HG03558 (cell line): ENCODE measurements around the gene MMP28.

Source experiments
- ATAC-seq: cut with Tn5 transposase; IDR thresholded peaks from one replicate; pipeline ENCODE4 v1.9.1; 2021; ENCODE audit warnings: moderate number of reproducible peaks; ENCODE audit not compliant: unreplicated experiment; ENCODE audit errors: extremely low read depth

Gene MMP28

DNA sequence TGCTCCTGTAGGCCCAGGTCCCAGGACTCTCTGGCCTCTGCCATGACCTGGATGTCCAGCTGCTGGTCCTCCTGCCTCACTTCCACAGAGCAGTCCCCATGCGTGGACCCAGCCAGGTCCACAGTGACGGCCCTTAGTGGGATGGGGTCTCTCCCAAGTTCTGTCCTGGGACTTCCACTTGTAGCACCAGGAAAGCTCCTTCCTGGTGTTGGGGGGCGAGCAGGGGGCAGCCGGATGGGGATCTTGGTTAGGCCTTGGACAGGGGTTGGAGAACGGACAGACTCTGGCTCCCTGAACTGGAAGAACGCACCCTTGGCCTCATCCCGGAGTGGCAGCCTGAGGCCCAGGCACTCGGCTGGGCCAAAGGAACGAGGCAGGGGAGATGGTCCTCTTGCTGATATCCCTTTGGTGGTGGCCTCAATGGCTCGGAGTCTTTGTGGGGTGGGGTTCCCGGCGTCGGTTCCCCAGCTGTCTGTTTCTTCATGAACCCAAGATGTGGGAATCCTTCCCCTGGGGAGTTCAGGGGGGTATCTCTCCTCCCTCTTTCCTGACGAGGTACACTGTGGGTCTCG lies 49.6 kb downstream of the MMP28 start:
- no peak for ATAC-seq

DNA sequence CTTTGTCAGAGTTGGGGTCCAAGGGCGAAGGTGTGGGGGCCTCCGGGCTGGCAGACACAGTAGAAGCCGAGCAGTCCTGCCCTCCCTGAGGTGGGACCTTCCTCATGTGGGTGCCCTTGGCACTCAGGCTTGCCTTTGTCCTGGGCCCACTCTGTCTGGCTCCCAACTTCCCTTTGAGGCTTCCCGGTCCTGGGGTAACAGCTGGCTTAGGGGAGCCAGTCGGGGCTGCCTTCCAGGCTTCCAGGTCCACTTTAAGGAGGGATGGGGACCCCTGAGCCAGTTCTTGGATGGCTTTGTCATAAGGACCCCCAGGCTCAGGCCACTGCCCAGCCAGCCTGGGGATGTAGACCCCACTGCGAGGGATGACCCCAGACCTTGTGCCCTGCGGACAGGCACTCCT lies 50.2 kb downstream of the MMP28 start:
- ATAC-seq: no peak

DNA sequence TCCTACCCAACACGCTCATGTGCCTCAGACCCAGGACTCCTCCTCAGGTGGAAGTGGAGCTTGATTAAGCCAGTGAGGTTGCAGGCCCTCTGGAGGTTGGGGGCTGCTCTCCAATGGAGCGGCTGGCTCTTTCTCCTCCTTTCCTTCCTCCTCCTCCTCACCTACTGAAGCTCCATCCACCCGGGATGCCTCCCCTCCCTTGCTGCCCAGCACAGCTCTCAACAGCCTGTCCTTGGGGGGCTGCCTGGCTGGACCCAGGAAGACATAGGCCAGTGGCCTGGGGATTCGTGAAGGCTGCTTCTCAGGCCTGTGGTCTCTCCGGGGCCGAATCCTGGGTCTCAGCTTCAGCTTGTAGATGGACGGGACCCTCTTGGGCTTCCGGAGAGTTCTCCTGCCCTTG lies 50.6 kb downstream of the MMP28 start:
- ATAC-seq: no peak

DNA sequence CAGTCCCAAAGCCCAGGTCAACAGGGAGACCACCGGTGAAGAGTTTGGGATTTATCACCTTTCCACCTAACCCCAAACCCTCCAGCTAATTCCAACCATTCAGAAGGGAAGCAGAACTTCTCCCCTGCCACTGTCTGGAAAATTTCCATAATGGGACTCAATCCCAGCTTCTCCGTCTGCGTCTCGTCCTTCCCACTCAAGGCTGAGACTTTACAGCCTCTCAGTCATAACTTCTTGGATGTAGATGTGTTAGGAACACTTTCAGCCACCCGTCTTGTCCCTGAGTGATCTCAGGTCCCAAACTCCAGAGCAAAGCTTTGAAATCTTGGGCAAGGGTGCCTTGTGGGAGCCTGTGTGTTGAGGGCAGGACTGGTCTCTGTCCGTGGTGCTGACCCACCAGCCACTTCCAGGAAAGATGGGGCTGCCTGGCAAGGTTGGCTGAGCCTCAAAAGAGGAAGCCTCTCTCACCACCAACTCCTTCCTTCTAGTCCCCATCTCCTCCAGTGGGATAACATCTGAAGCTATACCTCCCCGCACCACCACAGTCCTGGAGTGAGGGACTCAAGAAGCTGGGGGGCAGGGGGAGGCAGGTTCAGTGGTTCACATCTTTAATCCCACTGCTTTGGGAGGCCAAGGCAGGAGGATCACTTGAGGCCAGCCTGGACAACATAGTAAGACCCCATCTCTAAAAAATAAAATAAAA lies 51.7 kb downstream of the MMP28 start:
- no peak for ATAC-seq

DNA sequence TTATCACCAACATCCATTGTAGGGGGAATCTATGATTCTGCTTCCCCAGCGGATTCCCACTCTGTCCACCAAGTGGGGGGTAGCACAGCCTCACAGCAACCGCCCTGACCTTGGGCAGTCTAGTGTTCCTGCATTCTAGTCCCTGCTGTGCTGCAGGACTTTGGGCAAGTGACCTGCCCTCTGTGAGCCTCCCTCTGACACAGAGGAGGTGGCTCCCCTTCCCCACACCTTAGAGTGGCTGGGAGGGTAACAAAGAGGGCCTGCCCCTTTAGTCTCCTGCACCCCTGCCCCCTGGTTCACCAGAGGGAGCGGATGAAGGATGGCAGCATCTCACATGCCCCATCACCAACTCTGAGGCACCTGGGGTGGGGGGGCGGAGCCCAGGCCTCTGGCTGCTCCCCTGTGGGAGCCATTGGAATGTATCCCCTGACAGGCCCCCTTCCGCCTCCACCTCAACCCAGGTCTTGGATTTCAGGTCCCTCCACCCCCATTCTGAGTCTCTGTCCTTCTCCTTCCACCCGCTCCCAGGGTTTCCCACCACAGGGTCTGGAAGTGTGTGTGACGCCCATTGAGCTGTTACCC lies 52.5 kb downstream of the MMP28 start:
- ATAC-seq: no peak

DNA sequence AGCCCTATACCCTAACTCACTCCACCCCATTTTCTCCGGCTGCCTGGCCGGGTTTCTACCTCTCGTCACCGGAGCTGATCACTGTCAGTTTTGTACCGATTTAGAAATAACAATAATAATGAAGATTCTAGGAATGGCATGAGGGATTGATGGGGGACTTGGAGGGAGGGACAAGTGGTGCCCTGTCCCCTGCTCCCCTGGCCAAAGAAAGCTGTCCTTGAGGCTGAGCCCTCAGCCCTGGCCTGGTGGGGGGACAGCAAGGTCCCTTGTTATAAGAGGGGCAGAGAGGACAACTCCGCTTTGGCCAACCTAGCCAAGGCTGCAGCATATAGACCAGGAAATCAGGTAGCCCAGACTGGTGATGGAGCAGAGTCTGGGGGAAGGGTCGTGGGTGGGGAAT lies 52.9 kb downstream of the MMP28 start:
- no peak for ATAC-seq

DNA sequence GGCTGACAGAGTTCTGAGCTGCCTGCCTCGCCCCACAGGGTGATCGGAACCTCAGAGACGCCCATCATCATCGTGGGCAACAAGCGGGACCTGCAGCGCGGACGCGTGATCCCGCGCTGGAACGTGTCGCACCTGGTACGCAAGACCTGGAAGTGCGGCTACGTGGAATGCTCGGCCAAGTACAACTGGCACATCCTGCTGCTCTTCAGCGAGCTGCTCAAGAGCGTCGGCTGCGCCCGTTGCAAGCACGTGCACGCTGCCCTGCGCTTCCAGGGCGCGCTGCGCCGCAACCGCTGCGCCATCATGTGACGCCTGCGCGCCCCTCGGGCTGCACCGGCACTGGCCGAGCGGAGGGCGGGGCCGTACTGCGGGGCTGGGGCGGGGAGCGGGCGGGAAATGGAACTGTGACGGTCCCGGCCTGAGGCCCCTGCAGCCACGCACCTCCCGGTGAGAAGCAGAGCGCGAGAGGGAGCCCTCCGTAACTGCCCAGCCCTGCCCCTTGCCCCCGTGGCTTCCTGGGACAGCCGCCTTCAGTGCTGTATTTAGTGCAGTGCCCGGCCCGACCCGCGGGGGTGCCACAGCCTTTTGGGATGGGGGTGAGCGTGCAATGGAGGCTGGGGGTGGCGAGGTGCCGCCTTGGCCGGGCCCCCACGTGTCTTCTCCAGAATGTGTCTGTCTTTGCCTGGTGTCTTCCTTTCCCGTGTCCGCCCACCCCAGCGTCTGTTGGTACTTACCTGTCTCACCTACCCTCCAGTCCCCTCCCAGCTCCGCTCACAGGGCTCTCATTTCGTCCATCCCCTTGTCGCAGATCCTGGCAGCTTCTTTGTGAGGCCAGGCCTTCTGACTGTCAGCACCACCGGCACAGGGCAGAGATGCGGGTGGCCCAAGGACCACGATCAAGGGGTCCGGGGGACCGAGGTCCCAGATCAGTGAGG lies 54.2 kb downstream of the MMP28 start:
- ATAC-seq: no peak

DNA sequence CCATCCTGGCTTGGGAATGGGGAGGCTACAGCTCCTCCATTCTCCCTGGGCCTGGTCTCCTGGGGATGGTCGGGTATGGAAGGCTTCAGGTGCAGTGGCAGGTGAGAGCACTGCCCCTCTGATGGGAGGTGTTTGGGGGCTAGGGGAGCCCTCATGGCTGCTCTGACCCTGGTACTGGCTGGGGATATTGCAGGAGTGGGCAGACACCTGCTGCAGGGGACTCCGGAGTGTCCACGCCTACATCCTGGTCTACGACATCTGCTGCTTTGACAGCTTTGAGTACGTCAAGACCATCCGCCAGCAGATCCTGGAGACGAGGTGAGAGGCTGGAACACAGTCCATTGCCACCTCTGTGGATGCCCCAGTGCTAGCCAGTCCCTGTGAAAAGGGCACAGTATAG lies 55.2 kb downstream of the MMP28 start:
- ATAC-seq: no peak

DNA sequence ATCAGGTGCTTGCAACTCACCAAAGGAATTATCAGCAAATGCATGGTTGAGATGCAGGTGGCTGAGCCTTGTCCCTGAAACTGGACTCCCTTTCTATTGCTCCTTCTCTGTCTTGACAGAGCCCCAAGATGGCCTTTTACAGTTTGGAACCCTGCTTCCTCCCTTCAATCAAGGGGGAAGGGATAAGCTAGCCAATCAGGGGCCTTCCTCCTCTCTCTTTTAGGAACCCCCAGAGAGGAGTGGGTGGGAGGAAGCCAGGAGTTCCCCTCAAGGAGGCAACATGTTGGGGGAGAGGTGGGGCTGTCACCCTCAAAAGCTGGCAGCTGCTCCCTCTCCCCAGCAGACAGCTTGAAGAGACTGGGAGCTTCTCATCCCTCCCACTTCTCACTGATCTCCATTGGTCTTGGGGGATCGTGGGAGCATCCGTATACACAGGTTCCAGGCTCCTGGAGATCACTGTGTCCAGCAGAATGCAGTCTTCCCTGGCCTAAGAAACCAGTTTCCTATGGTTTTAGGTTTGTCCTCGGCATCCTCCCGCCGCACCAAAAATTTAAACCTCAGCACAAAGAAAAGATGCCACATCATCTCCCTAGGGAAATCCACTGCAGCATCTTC lies 56.8 kb downstream of the MMP28 start:
- ATAC-seq: no peak

DNA sequence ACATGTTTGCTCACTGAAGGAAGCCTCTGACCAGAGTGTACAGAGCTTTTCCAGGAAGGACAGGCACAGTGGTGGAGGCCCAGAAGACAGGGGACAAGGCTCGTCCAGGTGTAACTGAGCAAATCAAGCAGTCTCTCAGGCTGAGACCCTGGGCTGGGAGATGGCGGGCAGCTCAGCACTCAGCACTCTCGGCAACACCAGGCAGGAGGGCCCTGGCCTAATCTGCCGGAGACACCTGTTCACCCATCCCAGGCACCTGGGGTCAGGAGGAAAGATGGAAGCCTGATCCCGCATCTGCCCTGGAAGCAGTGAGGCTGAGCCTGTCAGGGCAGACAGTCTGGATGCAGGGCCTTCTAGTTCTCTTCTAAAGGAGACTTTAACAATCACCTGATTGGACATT lies 59.2 kb downstream of the MMP28 start:
- ATAC-seq: no peak

DNA sequence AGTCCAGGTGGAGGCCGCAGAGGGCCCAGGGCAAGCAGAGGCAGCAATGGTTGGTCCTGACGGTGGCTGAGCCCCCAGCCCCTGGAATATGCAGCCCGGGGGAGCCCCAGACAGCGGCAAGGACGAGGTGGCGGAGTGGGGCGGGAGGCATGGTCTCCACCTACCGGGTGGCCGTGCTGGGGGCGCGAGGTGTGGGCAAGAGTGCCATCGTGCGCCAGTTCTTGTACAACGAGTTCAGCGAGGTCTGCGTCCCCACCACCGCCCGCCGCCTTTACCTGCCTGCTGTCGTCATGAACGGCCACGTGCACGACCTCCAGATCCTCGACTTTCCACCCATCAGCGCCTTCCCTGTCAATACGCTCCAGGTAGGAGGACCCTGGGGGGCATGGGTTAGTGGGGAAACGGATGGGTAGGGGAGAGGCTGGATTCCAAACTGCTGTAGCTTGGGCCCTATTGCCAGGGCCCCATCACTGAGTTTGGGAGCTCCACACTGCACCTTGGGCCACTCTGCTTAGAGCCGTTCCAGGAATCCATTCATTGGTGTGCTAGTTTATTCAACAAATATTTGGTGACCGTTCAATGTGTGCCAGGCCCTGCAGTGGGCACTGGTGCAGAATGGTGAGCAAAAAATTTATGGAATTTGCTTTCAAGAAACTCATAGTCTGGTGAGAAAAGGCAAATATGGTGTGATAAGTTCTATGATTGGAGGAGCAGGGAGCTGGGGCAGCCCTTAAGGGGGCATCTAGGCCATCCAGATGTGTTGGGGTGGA lies 60.2 kb downstream of the MMP28 start:
- ATAC-seq: no peak

DNA sequence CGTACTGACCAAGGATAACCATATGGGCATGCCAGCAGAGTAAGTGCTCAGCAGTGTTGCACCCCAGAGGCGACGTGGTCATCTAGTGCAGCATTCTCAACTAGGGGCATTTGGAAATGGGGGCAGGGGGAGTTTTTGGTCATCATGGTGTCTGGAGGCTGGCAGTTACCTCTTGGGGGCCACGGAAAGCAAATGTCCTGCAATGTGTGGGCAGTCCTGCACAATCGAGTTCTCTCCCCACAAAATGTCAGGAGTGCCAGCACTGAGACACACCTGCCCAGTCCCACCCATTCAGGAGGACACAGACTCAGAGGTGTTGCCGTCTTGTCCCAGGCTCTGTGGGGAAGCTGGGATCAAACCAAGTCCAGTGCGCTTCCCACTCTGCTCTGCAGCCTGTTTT lies 61.0 kb downstream of the MMP28 start:
- no peak for ATAC-seq

DNA sequence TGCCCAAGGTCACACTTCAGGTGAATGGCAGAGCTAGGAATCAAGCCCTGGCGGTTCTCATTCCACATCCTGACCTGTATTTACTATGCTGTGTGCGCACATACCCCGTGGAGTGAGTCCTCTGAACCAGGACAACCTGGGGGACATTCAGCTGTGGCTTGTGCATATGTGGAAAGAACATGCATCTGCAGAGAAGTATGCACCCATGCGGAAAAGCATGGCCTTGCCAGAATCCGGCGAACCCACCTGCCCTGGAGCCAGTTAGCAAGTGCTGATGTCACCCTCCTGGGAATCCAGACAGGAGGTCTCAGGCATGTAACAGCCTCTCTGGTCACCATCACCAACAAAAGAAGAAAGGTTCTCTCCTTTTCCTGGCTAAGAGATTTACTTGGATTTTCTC lies 62.1 kb downstream of the MMP28 start:
- ATAC-seq: no peak

DNA sequence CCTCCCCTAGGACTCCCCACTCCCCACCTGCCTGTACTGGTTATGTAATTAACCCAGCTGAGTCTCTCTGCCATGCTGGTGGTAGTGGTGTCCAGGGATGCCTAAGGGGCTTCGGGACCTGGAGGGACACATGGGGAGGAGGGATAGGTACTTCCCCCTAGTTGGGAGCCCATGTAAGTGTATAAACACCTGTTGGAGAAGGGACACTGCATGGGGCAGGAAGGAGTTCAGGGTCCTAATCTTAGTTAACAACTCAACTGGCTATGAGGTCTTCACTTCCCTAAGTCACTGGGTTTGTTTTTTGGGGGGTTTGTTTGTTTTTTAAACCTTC lies 62.7 kb downstream of the MMP28 start:
- ATAC-seq: no peak

DNA sequence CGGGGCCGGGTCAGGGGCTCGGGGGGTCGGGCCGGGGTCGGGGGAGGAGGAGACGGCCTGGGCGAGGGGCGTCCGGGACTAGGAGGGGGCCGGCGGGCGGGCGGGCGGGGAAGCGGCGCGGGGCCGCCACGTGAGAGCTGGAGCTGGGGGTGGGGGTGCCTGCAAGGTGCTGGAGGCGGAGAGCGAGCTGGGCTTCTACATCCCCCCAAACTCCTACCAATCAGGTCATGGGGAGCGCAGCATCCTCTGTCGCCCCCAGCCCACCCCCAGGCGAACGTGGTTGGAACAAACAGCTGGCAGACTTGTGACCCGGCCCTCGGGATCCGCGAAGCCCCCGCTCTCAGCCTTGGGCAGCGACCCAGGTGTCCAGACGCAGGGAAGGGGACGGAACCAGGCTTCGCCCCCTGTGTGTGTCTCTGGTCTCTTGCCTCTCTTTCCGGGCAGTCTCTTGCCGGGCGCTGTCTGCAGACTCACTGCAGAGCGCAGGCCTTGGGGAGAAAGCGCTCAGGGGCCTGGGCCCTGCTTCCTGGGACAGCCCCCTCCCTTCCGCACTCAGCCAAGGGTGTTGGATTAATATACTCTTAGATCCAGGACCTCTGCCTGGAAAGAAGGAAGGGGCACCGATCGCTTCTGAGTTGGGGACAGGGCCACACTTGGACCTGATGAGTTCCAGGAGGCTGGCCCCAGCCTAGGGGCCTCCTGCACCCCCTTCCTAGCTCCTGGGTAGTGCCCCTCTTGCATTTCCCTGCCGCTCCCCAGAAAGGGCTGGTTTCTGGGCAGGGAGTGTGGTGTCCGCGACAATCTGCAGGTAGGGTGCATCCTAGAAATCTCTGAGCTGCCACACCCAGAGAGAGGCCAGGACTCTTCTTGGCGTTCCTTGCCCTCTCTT lies 63.3 kb downstream of the MMP28 start:
- ATAC-seq: no peak

DNA sequence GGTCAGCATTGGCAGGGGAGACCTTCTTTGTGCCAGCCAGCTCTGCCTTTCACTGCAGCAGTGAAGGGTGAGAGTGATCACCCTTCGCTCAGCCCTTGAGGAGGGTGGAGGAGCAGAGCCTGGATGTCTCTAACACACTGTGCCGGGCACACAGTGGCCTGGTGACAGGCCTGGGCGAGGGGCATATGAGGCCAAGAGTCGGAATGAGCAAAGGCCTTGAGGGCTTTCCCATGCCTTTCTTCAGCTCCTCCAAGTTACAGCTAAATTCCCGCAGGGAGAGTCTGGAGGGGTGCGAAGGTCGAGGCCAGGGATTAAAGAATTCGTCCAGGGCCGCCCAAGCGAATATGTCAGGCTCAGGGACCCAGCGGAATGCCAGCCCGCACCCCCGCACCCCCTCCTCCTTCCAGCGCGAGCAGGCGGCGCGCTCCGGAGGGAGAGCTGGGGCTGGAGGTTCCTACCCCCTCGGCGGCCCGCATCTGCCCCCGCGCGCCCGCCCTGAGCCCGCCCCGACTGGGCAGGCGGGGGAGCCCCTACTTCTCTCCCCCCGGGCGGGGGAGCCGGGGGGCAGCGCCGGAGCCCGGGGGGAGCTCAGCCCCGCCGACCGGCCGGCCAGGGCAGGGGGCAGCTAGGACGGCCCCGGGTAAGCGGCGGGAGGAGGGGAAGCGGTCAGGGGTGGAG lies 64.1 kb downstream of the MMP28 start, which contains the start of gene RASL10B:
Gene RASL10B (plus strand): TSS at position 401 of the 678 bp plus-strand sequence. CDS start 3,546 bp downstream, outside the sequence.
- no peak for ATAC-seq

DNA sequence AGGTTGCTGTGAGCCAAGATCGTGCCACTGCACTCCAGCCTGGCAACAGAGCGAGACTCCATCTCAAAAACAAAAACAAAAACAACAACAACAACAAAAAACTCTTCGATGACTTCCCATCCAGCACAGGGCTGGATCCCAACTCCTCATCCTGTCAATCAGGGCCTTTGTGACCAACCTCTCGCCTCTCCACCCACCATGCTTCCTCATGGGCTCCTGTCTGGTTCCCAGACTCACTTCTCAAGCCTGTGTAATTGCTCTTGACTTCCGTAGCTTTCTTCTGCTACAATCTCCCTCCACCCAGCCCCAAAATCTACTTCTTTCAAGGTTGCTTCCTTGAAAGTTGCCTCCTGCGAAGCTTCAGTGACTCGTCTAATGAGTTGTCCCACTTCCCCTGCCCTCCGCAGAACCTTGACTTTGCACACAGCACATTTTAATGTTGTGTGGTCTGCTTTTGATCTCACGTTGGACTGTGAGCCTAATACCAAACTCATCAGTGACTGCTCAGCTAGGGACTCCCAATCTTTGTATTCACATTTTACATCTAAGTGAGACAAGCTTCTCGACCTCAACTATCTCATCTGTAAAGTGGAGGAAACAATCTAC lies 64.9 kb downstream of the MMP28 start:
- ATAC-seq: no peak

DNA sequence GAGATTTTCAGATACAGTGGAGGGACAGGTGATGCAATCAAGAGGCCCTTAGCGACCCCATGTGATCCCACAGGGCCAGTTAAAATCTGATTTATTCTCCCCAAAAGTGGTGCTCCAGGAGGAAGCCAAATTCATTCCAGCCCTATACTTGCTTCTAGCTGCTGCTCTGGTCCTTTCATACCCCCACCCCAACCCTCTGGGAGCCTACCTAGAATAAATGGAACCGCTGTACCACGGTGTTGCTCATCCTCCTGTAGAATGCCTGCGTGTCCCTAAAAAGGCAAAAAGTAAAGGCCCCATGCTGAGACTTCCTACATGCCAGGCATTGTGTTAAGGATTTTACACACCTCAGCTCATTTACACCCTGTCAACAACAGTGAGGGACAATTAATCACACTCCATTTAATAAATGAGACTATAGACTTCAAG lies 66.0 kb downstream of the MMP28 start:
- ATAC-seq: no peak
